Measurements from ENCODE around the gene CXADR.

Gene CXADR

DNA sequence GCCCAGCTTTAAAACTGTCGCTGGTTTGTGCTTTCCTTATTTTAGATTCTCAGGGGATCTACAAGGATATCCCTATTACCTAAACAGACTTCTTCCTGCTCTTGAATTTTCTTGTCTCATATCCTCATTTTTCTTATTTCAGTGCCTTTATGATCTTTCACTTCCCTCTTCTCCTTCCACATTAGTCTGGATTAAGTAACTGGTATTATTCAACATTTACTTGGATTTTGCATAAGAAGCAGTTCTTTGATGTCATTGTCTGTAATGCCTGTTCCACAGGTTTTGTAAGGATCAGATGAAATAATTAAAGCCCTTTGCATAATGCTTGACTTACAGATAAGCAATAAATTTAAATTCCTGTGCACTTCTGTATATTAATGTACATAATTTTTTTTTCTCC is 26.5 kb downstream of the CXADR start:
- in situ Hi-C loops (cut with HindIII; ENCODE audit: low sequenced_read_pairs): no loop called here

GRCh38 chr21:17539743-17540341 is 27.0 kb downstream of the CXADR start:
- in situ Hi-C loops (cut with HindIII; ENCODE audit: low sequenced_read_pairs): no loop called here

DNA sequence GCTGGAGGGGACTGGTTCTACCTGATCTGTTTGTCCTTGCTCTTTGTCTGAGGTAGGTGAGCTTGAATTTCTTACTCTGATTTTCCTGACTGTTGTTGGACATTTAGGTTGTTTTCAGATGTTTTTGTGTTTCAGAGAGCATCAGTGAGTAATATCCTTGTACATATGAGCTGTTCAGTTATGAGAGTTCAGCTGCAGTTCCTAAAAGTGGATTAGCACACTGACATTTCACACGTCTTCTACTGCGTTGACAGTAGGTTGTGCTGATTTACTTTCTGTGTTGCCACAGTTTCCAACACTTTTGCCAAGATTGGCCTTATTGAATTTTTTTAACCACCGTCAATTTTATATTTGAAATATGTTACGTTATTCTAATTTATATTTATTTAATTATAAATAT is 27.7 kb downstream of the CXADR start:
- in situ Hi-C loops (cut with HindIII; ENCODE audit: low sequenced_read_pairs): no loop called here

DNA sequence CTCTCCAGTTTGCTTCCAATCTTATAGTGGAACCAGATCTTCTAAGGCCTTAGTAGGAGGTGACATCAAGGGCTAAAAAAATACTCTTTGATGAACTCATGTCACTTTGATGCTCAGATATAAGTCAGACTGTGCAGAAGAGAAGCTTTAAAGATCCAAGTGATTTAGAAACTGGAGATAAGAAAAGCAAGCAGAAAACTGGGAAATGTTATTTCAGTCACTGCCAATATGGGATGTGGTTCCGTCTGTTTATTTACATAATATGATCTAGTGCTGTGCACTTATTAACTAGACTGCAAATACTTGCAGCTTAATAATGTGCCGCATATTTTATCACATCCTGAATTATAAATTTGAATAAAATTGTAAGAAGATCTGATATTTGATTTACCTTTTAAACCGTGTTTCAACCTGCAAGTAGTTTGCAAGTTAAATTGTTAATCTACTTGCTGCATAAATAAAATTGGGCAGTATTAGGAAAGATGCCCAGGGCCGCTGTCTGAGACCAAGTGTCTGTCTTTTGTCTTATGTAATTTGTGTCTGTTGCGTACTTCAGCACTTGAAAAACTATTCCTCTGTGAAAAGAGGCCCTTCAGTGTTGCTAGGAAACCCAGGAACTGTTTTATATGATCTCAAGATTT is 29.6 kb downstream of the CXADR start:
- in situ Hi-C loops (cut with HindIII; ENCODE audit: low sequenced_read_pairs): no loop called here

- in situ Hi-C loops (cut with HindIII; ENCODE audit: low sequenced_read_pairs): no loop called here
Measured at GRCh38 chr21:17545007-17545406, 32.2 kb downstream of the CXADR start.

GRCh38 chr21:17548262-17548661 is 35.4 kb downstream of the CXADR start:
- in situ Hi-C loops (cut with HindIII; ENCODE audit: low sequenced_read_pairs): no loop called here

- in situ Hi-C loops (cut with HindIII; ENCODE audit: low sequenced_read_pairs): loop anchor here (25.0 kb wide), 1 partner anchor 163 kb away; no protein-coding TSS in a partner anchor
Measured at GRCh38 chr21:17550671-17551308, 37.9 kb downstream of the CXADR start.

DNA sequence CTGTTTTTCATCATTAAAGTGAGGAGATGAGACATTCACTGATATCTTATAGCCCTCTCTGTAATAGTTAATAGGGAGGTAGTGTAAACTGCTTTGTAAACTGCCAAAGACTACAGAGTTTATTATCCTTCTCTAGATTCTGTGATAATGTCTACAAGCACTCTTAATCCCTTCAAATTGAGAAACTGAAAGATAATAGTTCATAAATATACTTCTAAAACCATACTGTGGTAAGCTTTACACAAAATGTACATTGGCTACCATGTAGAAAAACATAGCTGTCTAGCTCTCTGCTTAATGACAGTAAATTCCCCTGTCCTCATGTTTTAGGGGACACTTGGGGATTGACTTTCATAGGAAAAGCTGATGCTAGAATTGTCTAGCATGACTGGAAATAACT is 39.6 kb downstream of the CXADR start:
- in situ Hi-C loops (cut with HindIII; ENCODE audit: low sequenced_read_pairs): loop anchor here (25.0 kb wide), 1 partner anchor 165 kb away; no protein-coding TSS in a partner anchor

DNA sequence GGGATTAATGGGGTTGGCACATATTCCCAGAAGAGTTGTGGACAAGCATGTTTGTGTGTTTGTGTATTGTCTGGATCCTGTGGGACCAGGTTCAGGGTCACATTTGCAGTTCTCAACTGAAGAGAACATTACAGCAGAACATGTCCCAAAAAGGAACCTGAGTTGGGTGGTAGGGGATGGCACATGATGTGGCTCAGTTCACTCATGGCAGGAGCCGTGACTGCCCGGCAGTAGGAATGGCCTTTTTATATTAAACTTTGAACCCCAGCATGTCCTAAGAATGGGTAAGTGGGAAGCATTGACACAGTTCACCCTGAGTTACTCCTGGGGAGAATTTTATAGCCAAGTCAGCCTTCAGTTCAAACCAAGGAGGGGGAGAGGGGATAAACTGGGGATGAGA is 41.3 kb downstream of the CXADR start:
- in situ Hi-C loops (cut with HindIII; ENCODE audit: low sequenced_read_pairs): loop anchor here (25.0 kb wide), 1 partner anchor 167 kb away; no protein-coding TSS in a partner anchor

DNA sequence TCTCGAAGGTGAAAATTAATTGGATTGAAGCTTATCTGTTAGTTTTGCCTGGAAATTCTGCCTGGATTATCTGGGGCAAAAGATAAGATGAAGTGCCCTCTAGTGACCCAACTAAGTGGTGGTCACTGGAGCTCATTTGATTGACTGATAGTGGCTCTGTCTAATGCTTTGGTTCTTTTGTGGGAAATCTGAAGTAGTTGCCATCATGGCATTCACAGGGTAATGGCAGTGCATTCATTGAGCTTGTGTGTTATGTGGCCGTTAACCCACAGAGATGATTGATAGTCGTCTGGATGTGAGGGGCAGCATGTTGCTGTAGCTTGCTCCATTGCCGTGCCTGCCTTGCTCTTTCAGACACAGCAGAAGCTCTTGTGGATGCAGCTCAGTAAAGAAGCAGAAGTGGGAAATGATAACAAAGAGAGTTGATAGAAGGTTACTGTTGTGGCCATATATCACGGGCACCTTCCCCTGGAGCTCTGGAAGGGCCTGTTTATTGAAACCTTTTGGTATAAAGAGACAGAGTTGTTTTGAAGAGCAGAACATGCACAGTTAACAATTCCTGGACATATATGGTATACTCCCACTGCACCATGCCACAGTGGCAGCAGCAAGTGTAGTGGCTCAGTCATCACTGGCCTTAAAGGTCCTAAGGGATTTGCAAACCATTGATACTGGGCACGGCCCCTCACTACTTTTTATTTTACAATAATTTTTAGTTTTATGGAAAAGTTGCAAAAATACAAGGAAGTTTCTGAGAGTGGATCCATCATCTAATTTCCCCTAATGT is 42.0 kb downstream of the CXADR start:
- in situ Hi-C loops (cut with HindIII; ENCODE audit: low sequenced_read_pairs): loop anchor here (25.0 kb wide), 1 partner anchor 168 kb away; no protein-coding TSS in a partner anchor

- in situ Hi-C loops (cut with HindIII; ENCODE audit: low sequenced_read_pairs): loop anchor here (25.0 kb wide), 1 partner anchor 173 kb away; no protein-coding TSS in a partner anchor
Measured at GRCh38 chr21:17560377-17561025, 47.7 kb downstream of the CXADR start.

DNA sequence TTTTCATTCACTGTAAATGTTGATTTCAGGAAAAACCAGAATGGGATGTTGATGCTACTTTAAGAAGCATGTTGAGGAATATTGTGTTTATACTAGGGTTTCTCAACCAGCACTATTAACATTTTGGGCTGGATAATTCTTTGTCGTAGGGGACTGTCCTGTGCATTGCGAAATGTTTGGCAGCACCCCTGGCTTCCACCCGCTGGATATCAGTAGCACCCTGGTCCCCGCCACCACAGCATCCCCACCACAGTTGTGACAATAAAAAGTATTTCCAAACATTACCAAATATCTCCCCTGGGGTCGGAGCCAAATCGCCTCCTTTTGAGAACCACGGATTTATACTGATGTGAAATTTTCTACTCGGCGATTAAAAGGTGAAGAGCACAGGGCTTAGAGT is 57.9 kb downstream of the CXADR start:
- in situ Hi-C loops (cut with HindIII; ENCODE audit: low sequenced_read_pairs): loop anchor here (25.0 kb wide), 1 partner anchor 183 kb away; no protein-coding TSS in a partner anchor

- in situ Hi-C loops (cut with HindIII; ENCODE audit: low sequenced_read_pairs): loop anchor here (25.0 kb wide), 1 partner anchor 185 kb away; no protein-coding TSS in a partner anchor
Measured at GRCh38 chr21:17572431-17572830, 59.6 kb downstream of the CXADR start.

DNA sequence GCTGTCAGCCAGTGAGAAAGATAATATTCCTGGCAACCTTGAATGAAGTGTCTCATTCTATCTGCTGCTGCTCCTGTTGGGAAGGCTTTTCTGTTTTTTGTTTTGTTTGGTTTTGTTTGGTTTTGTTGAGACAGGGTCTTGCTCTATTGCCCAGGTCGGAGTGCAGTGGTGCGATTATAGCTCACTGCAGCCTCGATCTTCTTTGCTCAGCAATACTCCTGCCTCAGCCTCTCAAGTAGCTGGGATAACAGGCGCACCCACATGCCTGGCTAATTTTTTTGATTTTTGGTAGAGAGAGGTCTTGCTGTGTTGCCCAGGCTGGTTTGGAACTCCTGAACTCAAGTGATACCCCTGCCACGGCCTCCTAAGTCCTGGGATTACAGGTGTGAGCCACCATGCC is 62.2 kb downstream of the CXADR start:
- in situ Hi-C loops (cut with HindIII; ENCODE audit: low sequenced_read_pairs): no loop called here

GRCh38 chr21:17576080-17576835 is 63.4 kb downstream of the CXADR start:
- in situ Hi-C loops (cut with HindIII; ENCODE audit: low sequenced_read_pairs): no loop called here

DNA sequence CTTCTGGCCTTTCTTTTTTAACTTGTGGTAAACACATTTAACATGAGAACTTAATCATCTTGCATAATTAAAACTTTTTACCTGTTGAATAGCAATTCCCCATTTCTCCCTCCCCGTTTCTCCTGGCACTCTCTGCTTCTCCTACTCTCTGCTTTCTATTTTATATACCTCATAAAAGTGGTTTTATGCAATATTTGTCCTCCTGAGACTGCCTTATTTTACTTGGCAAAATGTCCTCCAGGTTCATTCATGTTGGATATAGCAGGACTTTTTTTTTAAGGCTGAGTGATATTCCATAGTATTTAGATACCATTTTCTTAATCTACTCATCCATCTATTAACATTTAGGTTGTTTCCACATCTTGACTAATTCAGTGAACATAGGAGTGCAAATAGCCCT is 64.9 kb downstream of the CXADR start:
- in situ Hi-C loops (cut with HindIII; ENCODE audit: low sequenced_read_pairs): no loop called here

DNA sequence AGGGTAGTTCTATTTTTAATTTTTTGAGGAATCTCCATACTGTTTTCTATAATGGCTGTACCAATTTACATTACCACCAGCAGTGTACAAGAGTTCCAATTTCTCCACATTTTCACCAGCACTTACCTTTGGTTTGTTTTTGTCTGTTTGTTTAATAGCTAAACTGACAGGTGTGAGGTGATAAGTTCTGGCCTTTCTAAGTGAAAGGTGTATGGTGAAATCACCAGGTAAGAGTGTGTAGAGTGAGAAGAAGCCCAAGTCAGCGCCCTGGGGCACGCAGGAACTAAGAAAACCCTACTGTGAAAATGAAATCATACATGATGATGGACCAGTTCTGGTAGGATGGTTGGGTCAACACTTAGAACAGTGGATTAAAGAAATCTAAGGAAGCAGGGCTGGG is 65.3 kb downstream of the CXADR start:
- in situ Hi-C loops (cut with HindIII; ENCODE audit: low sequenced_read_pairs): no loop called here

GRCh38 chr21:17578876-17579275 is 66.0 kb downstream of the CXADR start:
- in situ Hi-C loops (cut with HindIII; ENCODE audit: low sequenced_read_pairs): no loop called here

GRCh38 chr21:17580319-17580718 is 67.5 kb downstream of the CXADR start:
- in situ Hi-C loops (cut with HindIII; ENCODE audit: low sequenced_read_pairs): no loop called here

DNA sequence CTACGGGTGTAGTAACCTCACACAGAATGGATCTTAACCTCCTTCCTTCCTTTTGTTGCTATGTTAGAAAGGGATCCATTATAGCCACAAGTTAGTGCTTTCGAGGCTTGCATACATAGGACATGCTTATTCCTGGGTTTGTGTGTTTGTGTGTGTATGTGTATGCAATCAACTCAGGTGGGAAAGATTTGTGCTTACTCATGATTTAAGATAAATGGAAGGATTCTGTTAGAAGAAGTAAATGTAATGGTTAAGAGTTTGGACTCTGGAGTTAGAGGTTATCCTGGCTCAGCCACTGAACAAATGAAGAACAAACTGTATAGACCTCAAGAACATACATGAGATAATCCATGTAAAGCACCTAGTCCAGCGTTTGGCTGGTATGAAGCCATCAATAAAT is 71.1 kb downstream of the CXADR start:
- in situ Hi-C loops (cut with HindIII; ENCODE audit: low sequenced_read_pairs): no loop called here

All from DLD1 (cell line).